ENCODE data around the gene SMIM22.

SMIM22 gene

GRCh38 chr16:4762205-4762604, 33.0 kb upstream of the SMIM22 start:
- DNase-seq (ENCODE audit: low read depth in 2 of 2): no peak
- no peak for TF ChIP-seq CTCF (IDR thresholded peaks at IDR 0.05; ENCODE audit: low read depth, low read length)
- H3K4me3 ChIP-seq (replicated peaks in 1 of 2; ENCODE audit: low read depth in 2 of 2, low read length in 2 of 2): no peak overlapping the region

- H3K4me3 ChIP-seq (replicated peaks in 1 of 2; ENCODE audit: low read depth in 2 of 2, low read length in 2 of 2): no peak overlapping the region
- no peak for DNase-seq (ENCODE audit: low read depth in 2 of 2)
- no peak for TF ChIP-seq CTCF (IDR thresholded peaks at IDR 0.05; ENCODE audit: low read depth, low read length)
These were observed 31.4 kb upstream of the SMIM22 start for GRCh38 chr16:4763791-4764190.

- DNase-seq (ENCODE audit: low read depth in 2 of 2): no peak
- TF ChIP-seq CTCF (IDR thresholded peaks at IDR 0.05; ENCODE audit: low read depth, low read length): no peak
- peak overlapping the region; percentile 87 to 88 for H3K4me3 ChIP-seq (replicated peaks in 1 of 2; ENCODE audit: low read depth in 2 of 2, low read length in 2 of 2)
These were observed 29.4 kb upstream of the SMIM22 start for GRCh38 chr16:4765511-4766474.

- peak within 1 kb of the TSS; percentile 87 to 88 for H3K4me3 ChIP-seq (replicated peaks in 1 of 2; ENCODE audit: low read depth in 2 of 2, low read length in 2 of 2)
- peak; percentile 96 for DNase-seq (ENCODE audit: low read depth in 2 of 2)
- no peak for TF ChIP-seq CTCF (IDR thresholded peaks at IDR 0.05; ENCODE audit: low read depth, low read length)
These were observed 28.1 kb upstream of the SMIM22 start, which contains the start of gene ZNF500 for GRCh38 chr16:4766875-4767628. Gene ZNF500 (minus strand): TSS chr16:4767162. CDS start chr16:4765978, 1,184 bp downstream.

GRCh38 chr16:4767872-4768548, 27.2 kb upstream of the SMIM22 start:
- H3K4me3 ChIP-seq (replicated peaks in 1 of 2; ENCODE audit: low read depth in 2 of 2, low read length in 2 of 2): peak overlapping the region; percentile 66 to 67
- TF ChIP-seq CTCF (IDR thresholded peaks at IDR 0.05; ENCODE audit: low read depth, low read length): no peak
- DNase-seq (ENCODE audit: low read depth in 2 of 2): peak; percentile 14 to 57

GRCh38 chr16:4768549-4769305, 26.4 kb upstream of the SMIM22 start:
- TF ChIP-seq CTCF (IDR thresholded peaks at IDR 0.05; ENCODE audit: low read depth, low read length): no peak
- peak overlapping the region; percentile 66 to 67 for H3K4me3 ChIP-seq (replicated peaks in 1 of 2; ENCODE audit: low read depth in 2 of 2, low read length in 2 of 2)
- DNase-seq (ENCODE audit: low read depth in 2 of 2): peak; percentile 95 to 96
